HG02973 (cell line): Measurements from ENCODE around the gene ESR1.
"Not testable (repeated sequence)": the region's sequence is repeated elsewhere in the genome, so short reads cannot be mapped to it uniquely, and the experiment has no call there.

Experiments used
- ATAC-seq: cut with Tn5 transposase; IDR thresholded peaks from one replicate; pipeline ENCODE4 v1.9.1; 2021; ENCODE audit warnings: moderate library complexity; ENCODE audit not compliant: unreplicated experiment

The ESR1 gene

GRCh38 chr6:152124429-152125074, 317.1 kb downstream of the ESR1 start:
- peak; percentile 76 for ATAC-seq

GRCh38 chr6:152127432-152128165, 320.1 kb downstream of the ESR1 start:
- no peak for ATAC-seq

- ATAC-seq = no peak
Observed at GRCh38 chr6:152129691-152130151, 322.2 kb downstream of the ESR1 start.

GRCh38 chr6:152130441-152130840, 323.0 kb downstream of the ESR1 start:
- ATAC-seq = no peak

- no peak for ATAC-seq
Observed at GRCh38 chr6:152135755-152136448, 328.4 kb downstream of the ESR1 start.

GRCh38 chr6:152136449-152136825, 329.0 kb downstream of the ESR1 start:
- no peak for ATAC-seq

- not testable (repeated sequence) for ATAC-seq
Observed at GRCh38 chr6:152138344-152138743, 330.9 kb downstream of the ESR1 start.

GRCh38 chr6:152142105-152142504, 334.6 kb downstream of the ESR1 start:
- ATAC-seq = no peak

- ATAC-seq = no peak
Observed at GRCh38 chr6:152143359-152143758, 335.9 kb downstream of the ESR1 start.

GRCh38 chr6:152146385-152146784, 338.9 kb downstream of the ESR1 start:
- ATAC-seq = no peak

GRCh38 chr6:152147269-152147668, 339.8 kb downstream of the ESR1 start:
- ATAC-seq = no peak

- ATAC-seq = no peak
Observed at GRCh38 chr6:152148412-152148811, 340.9 kb downstream of the ESR1 start.

- no peak for ATAC-seq
Observed at GRCh38 chr6:152150196-152150595, 342.7 kb downstream of the ESR1 start.

GRCh38 chr6:152151920-152152319, 344.4 kb downstream of the ESR1 start:
- no peak for ATAC-seq

- ATAC-seq = no peak
Observed at GRCh38 chr6:152154559-152155356, 347.3 kb downstream of the ESR1 start.

GRCh38 chr6:152155792-152156191, 348.3 kb downstream of the ESR1 start:
- no peak for ATAC-seq

- peak; percentile 98 for ATAC-seq
Observed at GRCh38 chr6:152160346-152160745, 352.9 kb downstream of the ESR1 start.

GRCh38 chr6:152161501-152161900, 354.0 kb downstream of the ESR1 start:
- ATAC-seq = no peak

- no peak for ATAC-seq
Observed at GRCh38 chr6:152164957-152165356, 357.5 kb downstream of the ESR1 start.

- no peak for ATAC-seq
Observed at GRCh38 chr6:152166497-152166896, 359.0 kb downstream of the ESR1 start.

- ATAC-seq = no peak
Observed at GRCh38 chr6:152166897-152167296, 359.4 kb downstream of the ESR1 start.
